ACC112 (cell line): ENCODE measurements around the gene PTH1R.

Experiments
- H2AFZ ChIP-seq: fragments of 200-600 bp; sonication (generic); one replicate; pipeline ENCODE4 v1.6.0; 2017; ENCODE audit warnings: antibody characterized with exemption, low read length; ENCODE audit not compliant: unreplicated experiment
- H3K27ac ChIP-seq: fragments of 200-600 bp; sonication (generic); 2 replicates; pipeline ENCODE4 v1.5.1; 2014; ENCODE audit warnings: low read depth, mild to moderate bottlenecking, antibody characterized with exemption, low read length, moderate library complexity
- H3K27me3 ChIP-seq: fragments of 200-600 bp; sonication (generic); 2 replicates; pipeline ENCODE4 v1.6.1; 2014; ENCODE audit warnings: mild to moderate bottlenecking, antibody characterized with exemption, low read length, moderate library complexity, mixed read lengths; ENCODE audit not compliant: insufficient read depth
- H3K36me3 ChIP-seq: fragments of 200-600 bp; sonication (generic); 2 replicates; pipeline ENCODE4 v1.6.1; 2016; ENCODE audit warnings: mild to moderate bottlenecking, antibody characterized with exemption, low read length, moderate library complexity, mixed read lengths; ENCODE audit not compliant: insufficient read depth
- H3K4me1 ChIP-seq: fragments of 200-600 bp; sonication (generic); one replicate; pipeline ENCODE4 v1.6.1; 2016; ENCODE audit warnings: low read length, mixed read lengths; ENCODE audit not compliant: insufficient read depth, unreplicated experiment, control insufficient read depth
- H3K4me3 ChIP-seq: fragments of 200-600 bp; sonication (generic); 2 replicates; pipeline ENCODE4 v1.5.1; 2014; ENCODE audit warnings: mild to moderate bottlenecking, low read depth, low read length
- H3K79me2 ChIP-seq: fragments of 200-600 bp; sonication (generic); one replicate; pipeline ENCODE4 v1.6.0; 2016; ENCODE audit warnings: low read length; ENCODE audit not compliant: control insufficient read depth, unreplicated experiment, insufficient read depth

PTH1R gene

GRCh38 chr3:46950177-46950576 is 72.7 kb downstream of the PTH1R start:
- H3K4me3 ChIP-seq, result no peak overlapping the region
- peaks cover 32% of the 10 kb centered on the region for H3K4me1 ChIP-seq
- peaks cover 86% of the 10 kb centered on the region for H3K79me2 ChIP-seq
- H2AFZ ChIP-seq, result no peak overlapping the region
- H3K27ac ChIP-seq, result no peak overlapping the region
- no peaks in the 10 kb centered on the region for H3K27me3 ChIP-seq
- peaks cover 7% of the 10 kb centered on the region; the same call in 1 of the 2 replicates for H3K36me3 ChIP-seq

- Histone ChIP-seq H3K4me3 (no peak overlapping the region), H3K36me3 (peaks cover 5% of the 10 kb centered on the region; the same call in 1 of the 2 replicates), H3K79me2 (peaks cover 87% of the 10 kb centered on the region), H3K27me3 (no peaks in the 10 kb centered on the region), H3K4me1 (peaks cover 32% of the 10 kb centered on the region), H3K27ac (no peak overlapping the region), H2AFZ (no peak overlapping the region)
Measured at GRCh38 chr3:46950650-46951241, 73.2 kb downstream of the PTH1R start.

- Histone ChIP-seq H3K27ac (no peak overlapping the region), H3K4me1 (peaks cover 24% of the 10 kb centered on the region), H3K36me3 (no peaks in the 10 kb centered on the region), H3K4me3 (no peak overlapping the region), H2AFZ (no peak overlapping the region), H3K27me3 (no peaks in the 10 kb centered on the region), H3K79me2 (peaks cover 88% of the 10 kb centered on the region)
Measured at GRCh38 chr3:46952813-46953212, 75.3 kb downstream of the PTH1R start.
